Measurements from ENCODE around the gene NLN.
"Not testable (repeated sequence)": the region's sequence is repeated elsewhere in the genome, so short reads cannot be mapped to it uniquely, and the experiment has no call there.

The NLN gene

DNA sequence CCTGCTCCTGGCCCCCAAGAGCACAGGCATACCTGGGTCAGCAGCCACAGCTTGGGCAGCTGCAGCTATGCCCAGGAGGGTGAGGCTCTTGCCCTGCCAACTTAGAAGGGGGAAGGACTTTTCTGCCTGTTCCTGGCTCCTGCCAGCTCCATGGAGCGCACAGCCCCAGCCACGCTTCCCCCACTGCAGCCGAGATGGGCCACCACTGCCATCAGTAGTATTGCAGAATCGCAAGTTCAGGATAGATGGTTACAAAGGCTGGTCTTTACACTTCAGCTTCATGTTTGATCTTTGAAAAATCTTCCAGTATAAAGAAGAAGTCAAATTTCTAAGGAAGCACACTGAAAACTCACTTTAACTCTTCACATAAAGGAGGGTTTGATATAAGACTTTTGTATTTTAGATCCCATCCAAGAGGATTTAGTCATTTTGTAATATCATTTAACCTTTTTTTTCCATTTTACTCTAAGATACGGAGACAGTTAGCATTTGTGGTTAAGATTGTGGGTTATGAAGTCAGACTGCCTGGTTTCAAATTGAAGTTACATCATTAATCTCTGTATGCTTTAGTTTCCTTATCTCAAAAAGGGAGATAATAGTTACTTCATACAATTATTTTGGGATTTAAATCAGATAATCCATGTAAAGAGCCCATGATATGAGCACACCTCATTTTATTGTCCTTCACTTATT is 81.8 kb downstream of the NLN start:
- no peak overlapping the region for H3K4me3 ChIP-seq (ENCODE audit: control insufficient read depth, low read depth, low read length)
- no peak for TF ChIP-seq CTCF (IDR thresholded peaks at IDR 0.05; ENCODE audit: control insufficient read depth, insufficient read depth, low read depth, low read length, missing control alignments)
- DNase-seq (ENCODE audit: low read depth), result no peak

GRCh38 chr5:65805089-65805488 is 83.1 kb downstream of the NLN start:
- H3K4me3 ChIP-seq (ENCODE audit: control insufficient read depth, low read depth, low read length), result no peak overlapping the region
- TF ChIP-seq CTCF (IDR thresholded peaks at IDR 0.05; ENCODE audit: control insufficient read depth, insufficient read depth, low read depth, low read length, missing control alignments), result no peak
- DNase-seq (ENCODE audit: low read depth), result no peak

DNA sequence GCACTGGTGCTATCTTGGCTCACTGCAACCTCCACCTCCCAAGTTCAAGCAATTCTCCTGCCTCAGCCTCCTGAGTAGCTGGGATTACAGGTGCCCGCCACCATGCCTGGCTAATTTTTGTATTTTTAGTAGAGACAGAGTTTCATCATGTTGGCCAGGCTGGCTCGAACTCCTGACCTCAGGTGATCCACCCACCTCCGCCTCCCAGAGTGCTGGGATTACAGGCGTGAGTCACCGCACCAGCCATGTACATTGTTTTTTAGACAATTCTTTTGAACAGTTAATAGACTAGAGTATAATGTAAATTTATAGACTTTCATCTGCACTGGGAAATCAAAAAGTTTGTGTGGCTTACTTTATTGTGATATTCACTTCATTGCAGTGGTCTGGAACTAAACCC is 85.5 kb downstream of the NLN start:
- not testable (repeated sequence) for DNase-seq (ENCODE audit: low read depth); H3K4me3 ChIP-seq (ENCODE audit: control insufficient read depth, low read depth, low read length)

DNA sequence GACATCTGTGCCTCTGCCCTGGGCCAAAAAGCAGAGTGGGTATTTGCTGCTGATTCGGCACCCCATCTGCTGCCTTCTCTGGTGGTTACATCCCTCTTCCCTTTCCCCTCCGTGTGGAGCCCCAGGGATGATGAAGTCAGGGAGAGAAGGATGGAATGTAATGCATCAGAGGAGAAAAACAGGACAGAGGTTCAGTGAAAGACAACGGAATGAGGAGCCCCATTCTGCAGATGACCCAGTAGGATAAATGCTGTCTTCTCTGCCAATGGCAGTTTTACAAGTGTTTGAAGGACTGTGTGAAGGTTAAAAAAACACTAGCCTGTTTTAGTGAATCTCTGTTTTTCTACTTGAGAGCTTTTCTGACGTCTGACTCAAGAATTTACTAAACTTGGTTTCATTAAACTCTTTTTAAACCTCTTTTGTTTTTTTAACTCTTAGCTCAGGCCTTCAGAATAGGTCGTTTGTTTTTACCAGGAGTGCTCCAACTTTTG is 86.3 kb downstream of the NLN start:
- TF ChIP-seq CTCF (IDR thresholded peaks at IDR 0.05; ENCODE audit: control insufficient read depth, insufficient read depth, low read depth, low read length, missing control alignments), result no peak
- H3K4me3 ChIP-seq (ENCODE audit: control insufficient read depth, low read depth, low read length), result no peak overlapping the region
- no peak for DNase-seq (ENCODE audit: low read depth)

- no peak for TF ChIP-seq CTCF (IDR thresholded peaks at IDR 0.05; ENCODE audit: control insufficient read depth, insufficient read depth, low read depth, low read length, missing control alignments)
- H3K4me3 ChIP-seq (ENCODE audit: control insufficient read depth, low read depth, low read length), result no peak overlapping the region
- DNase-seq (ENCODE audit: low read depth), result no peak
These were observed 86.8 kb downstream of the NLN start for GRCh38 chr5:65808818-65809217.

- TF ChIP-seq CTCF (IDR thresholded peaks at IDR 0.05; ENCODE audit: control insufficient read depth, insufficient read depth, low read depth, low read length, missing control alignments), result no peak
These were observed 88.0 kb downstream of the NLN start for GRCh38 chr5:65809817-65810531.

DNA sequence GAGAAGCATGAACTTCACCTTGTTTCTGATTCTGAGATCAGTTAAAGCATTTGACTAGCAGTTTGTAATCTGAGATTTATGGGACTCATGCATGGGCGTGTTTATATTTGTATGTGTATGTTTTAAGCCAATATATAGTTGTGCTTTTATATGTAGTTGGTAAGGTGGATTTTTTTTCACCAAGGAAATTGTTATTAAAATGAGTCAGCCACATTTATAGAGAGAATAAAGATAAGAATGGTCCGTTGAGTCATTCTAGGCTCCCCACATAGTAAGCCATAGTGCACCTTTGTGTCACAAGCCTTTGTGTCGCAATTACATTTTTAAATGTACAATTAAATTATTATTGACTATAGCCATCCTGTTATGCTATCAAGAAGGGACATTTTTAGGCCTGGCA is 89.0 kb downstream of the NLN start:
- H3K4me3 ChIP-seq (ENCODE audit: control insufficient read depth, low read depth, low read length), result no peak overlapping the region
- TF ChIP-seq CTCF (IDR thresholded peaks at IDR 0.05; ENCODE audit: control insufficient read depth, insufficient read depth, low read depth, low read length, missing control alignments), result no peak
- DNase-seq (ENCODE audit: low read depth), result no peak

More at GRCh38 chr5:65809817-65810531, 88.0 kb downstream of the NLN start:
- no peak overlapping the region for H3K4me3 ChIP-seq (ENCODE audit: control insufficient read depth, low read depth, low read length)
- DNase-seq (ENCODE audit: low read depth), result no peak
